ENCODE data around the gene MAP2.

GRCh38 chr2:209529579-209529978 lies 105.7 kb downstream of the MAP2 start:
- TF ChIP-seq CTCF (IDR thresholded peaks at IDR 0.05) (no peak), POLR2A (IDR thresholded peaks at IDR 0.05) (no peak)
